HEK293 (cell line): Measurements from ENCODE around the gene CCDC112.

Source experiments
- CTCF ChIA-PET: fragments of 350-600 bp; formaldehyde crosslinking; extraction: SDS; loops from one replicate; lab custom pipeline; 2021; ENCODE audit warnings: antibody characterized with exemption; lab: Yijun Ruan, JAX
- POLR2A ChIA-PET: fragments of 300-600 bp; formaldehyde crosslinking; extraction: SDS; loops from one replicate; lab custom pipeline; 2020; ENCODE audit warnings: antibody characterized with exemption, inconsistent platforms; lab: Yijun Ruan, JAX
- H3K27ac ChIP-seq: fragments of 200-500 bp; sonication (Bioruptor generic); 2 replicates; pipeline ENCODE4 v1.5.1; 2014; ENCODE audit warnings: low read depth, low read length, control low read depth, inconsistent platforms; ENCODE audit errors: extremely low read depth
- H3K36me3 ChIP-seq, 2 experiments: fragments of 200-500 bp in 1 of 2; sonication (Bioruptor generic) in 1 of 2; 1 replicate in 1 of 2; 2 replicates in 1 of 2; pipeline ENCODE4 v1.5.1; 2014 to 2017; ENCODE audit warnings: inconsistent platforms in 2 of 2, low read length in 2 of 2; ENCODE audit not compliant: control insufficient read depth in 2 of 2, insufficient read depth in 1 of 2
- H3K4me1 ChIP-seq: fragments of 200-500 bp; sonication (Bioruptor generic); 2 replicates; pipeline ENCODE4 v1.5.1; 2014; ENCODE audit warnings: mild to moderate bottlenecking, low read length, inconsistent platforms; ENCODE audit not compliant: control insufficient read depth, insufficient read depth
- H3K4me3 ChIP-seq: 2 replicates; pipeline ENCODE4 v1.5.1; 2011; ENCODE audit warnings: low read depth, mild to moderate bottlenecking, control low read depth, low read length, moderate library complexity
- H3K9me3 ChIP-seq: fragments of 200-500 bp; sonication (Bioruptor generic); 2 replicates; pipeline ENCODE4 v1.5.1; 2014; ENCODE audit warnings: low read depth, low read length, inconsistent platforms; ENCODE audit not compliant: control insufficient read depth, insufficient read depth
- ATF2 ChIP-seq: fragments of 450-650 bp; formaldehyde crosslinking; IDR thresholded peaks from 2 replicates; pipeline ENCODE4 v1.5.1; 2016; ENCODE audit warnings: missing biosample characterization, missing genetic modification characterization, low read depth
- HOXA7 ChIP-seq: sonication (generic); formaldehyde crosslinking; IDR thresholded peaks from 2 replicates; pipeline ENCODE4 v1.8.1; 2022; ENCODE audit warnings: missing genetic modification reagents, borderline replicate concordance
- MYNN ChIP-seq: fragments of 450-650 bp; formaldehyde crosslinking; IDR thresholded peaks from 2 replicates; pipeline ENCODE4 v1.5.1; 2016; ENCODE audit warnings: missing biosample characterization, missing genetic modification characterization, borderline replicate concordance
- PRDM6 ChIP-seq: fragments of 450-650 bp; formaldehyde crosslinking; IDR thresholded peaks from 2 replicates; pipeline ENCODE4 v1.5.1; 2017; ENCODE audit warnings: missing biosample characterization, missing genetic modification characterization
- RBAK ChIP-seq: fragments of 450-650 bp; formaldehyde crosslinking; IDR thresholded peaks from 2 replicates; pipeline ENCODE4 v1.5.1; 2016; ENCODE audit warnings: missing biosample characterization, missing genetic modification characterization
- SETDB1 ChIP-seq: IDR thresholded peaks from one replicate; pipeline ENCODE4 v1.6.1; 2017; ENCODE audit warnings: mild to moderate bottlenecking, low read length, moderate library complexity, mixed read lengths; ENCODE audit not compliant: insufficient read length
- ZBTB21 ChIP-seq: fragments of 450-650 bp; formaldehyde crosslinking; IDR thresholded peaks from 2 replicates; pipeline ENCODE4 v1.5.1; 2017; ENCODE audit warnings: missing biosample characterization, missing genetic modification characterization
- ZNF174 ChIP-seq: fragments of 450-650 bp; formaldehyde crosslinking; IDR thresholded peaks from 2 replicates; pipeline ENCODE4 v1.5.0; 2017; ENCODE audit warnings: missing biosample characterization, mild to moderate bottlenecking, missing genetic modification characterization
- ZNF211 ChIP-seq: fragments of 450-650 bp; formaldehyde crosslinking; IDR thresholded peaks from 2 replicates; pipeline ENCODE4 v1.5.1; 2016; ENCODE audit warnings: low read depth, missing biosample characterization, missing genetic modification characterization
- ZNF214 ChIP-seq: fragments of 450-650 bp; formaldehyde crosslinking; IDR thresholded peaks from 2 replicates; pipeline ENCODE4 v1.5.1; 2017; ENCODE audit warnings: missing biosample characterization, mild to moderate bottlenecking, missing genetic modification characterization, borderline replicate concordance
- ZNF266 ChIP-seq: fragments of 450-650 bp; formaldehyde crosslinking; IDR thresholded peaks from 2 replicates; pipeline ENCODE4 v1.5.1; 2016; ENCODE audit warnings: missing biosample characterization, missing genetic modification characterization, low read depth
- ZNF354C ChIP-seq: fragments of 450-650 bp; formaldehyde crosslinking; IDR thresholded peaks from 2 replicates; pipeline ENCODE4 v1.5.1; 2016; ENCODE audit warnings: missing biosample characterization, missing genetic modification characterization, low read depth, borderline replicate concordance
- ZNF416 ChIP-seq: fragments of 450-650 bp; formaldehyde crosslinking; IDR thresholded peaks from 2 replicates; pipeline ENCODE4 v1.5.1; 2016; ENCODE audit warnings: missing biosample characterization, missing genetic modification characterization
- ZNF426 ChIP-seq: fragments of 450-650 bp; formaldehyde crosslinking; IDR thresholded peaks from 2 replicates; pipeline ENCODE4 v1.5.1; 2017; ENCODE audit warnings: missing biosample characterization, missing genetic modification characterization, mild to moderate bottlenecking, inconsistent platforms, moderate library complexity
- ZNF518A ChIP-seq: fragments of 450-650 bp; formaldehyde crosslinking; conservative IDR thresholded peaks from 2 replicates; pipeline ENCODE4 v1.5.1; 2016; ENCODE audit warnings: low read depth, missing biosample characterization, missing genetic modification characterization
- ZNF600 ChIP-seq: fragments of 450-650 bp; formaldehyde crosslinking; IDR thresholded peaks from 2 replicates; pipeline ENCODE4 v1.5.1; 2016; ENCODE audit warnings: missing biosample characterization, missing genetic modification characterization
- ZNF624 ChIP-seq: fragments of 450-650 bp; formaldehyde crosslinking; IDR thresholded peaks from 2 replicates; pipeline ENCODE4 v1.5.1; 2017; ENCODE audit warnings: missing biosample characterization, missing genetic modification characterization
- ZNF639 ChIP-seq: fragments of 450-650 bp; formaldehyde crosslinking; IDR thresholded peaks from 2 replicates; pipeline ENCODE4 v1.5.1; 2016; ENCODE audit warnings: missing biosample characterization, missing genetic modification characterization
- ZNF692 ChIP-seq: fragments of 450-650 bp; formaldehyde crosslinking; IDR thresholded peaks from 2 replicates; pipeline ENCODE4 v1.5.1; 2016; ENCODE audit warnings: missing biosample characterization, missing genetic modification characterization
- ZNF776 ChIP-seq: fragments of 450-650 bp; formaldehyde crosslinking; IDR thresholded peaks from 2 replicates; pipeline ENCODE4 v1.5.0; 2017; ENCODE audit warnings: missing biosample characterization, missing genetic modification characterization, borderline replicate concordance
- ZSCAN30 ChIP-seq: fragments of 450-650 bp; IDR thresholded peaks from 2 replicates; pipeline ENCODE4 v1.5.1; 2018; ENCODE audit warnings: missing biosample characterization, mild to moderate bottlenecking, missing genetic modification characterization, moderate library complexity

The CCDC112 gene

GRCh38 chr5:115342590-115343377 is 46.3 kb upstream of the CCDC112 start:
- CTCF ChIA-PET = interaction anchor here (0.7 kb wide), 1 partner anchor 46 kb away, joined by 3 read pairs; no protein-coding TSS in a partner anchor
- Histone ChIP-seq H3K9me3 (no peaks in the 10 kb centered on the region), H3K4me1 (no peaks in the 10 kb centered on the region), H3K36me3 (no peaks in the 10 kb centered on the region), H3K4me3 (no peak overlapping the region), H3K27ac (no peak overlapping the region)
- POLR2A ChIA-PET = no interaction called here
- TF ChIP-seq PRDM6 (tag by site-specific recombination) (0 out of 2 replicates have a peak, but pooled peaks have one; percentile 13), ZNF211 (no peak), ZNF426 (tag by site-specific recombination) (no peak)
- TF ChIP-seq, all 188 proteins: peak for 1

GRCh38 chr5:115341745-115342144 is 45.3 kb upstream of the CCDC112 start:
- CTCF ChIA-PET = no interaction called here
- POLR2A ChIA-PET = no interaction called here

More at GRCh38 chr5:115341745-115342144, 45.3 kb upstream of the CCDC112 start:
- H3K4me3 ChIP-seq = no peak overlapping the region
- no peaks in the 10 kb centered on the region for H3K36me3 ChIP-seq
- no peaks in the 10 kb centered on the region for H3K4me1 ChIP-seq
- TF ChIP-seq ZNF354C = no peak
- TF ChIP-seq ZNF266 (tag by site-specific recombination) = no peak
- no peak for TF ChIP-seq ZBTB21 (tag by site-specific recombination)
- no peak for TF ChIP-seq MYNN (tag by site-specific recombination)
- no peak for TF ChIP-seq HOXA7 (CRISPR knock-in tag)
- TF ChIP-seq ZNF776 (tag by site-specific recombination) = no peak
- no peak for TF ChIP-seq SETDB1
- no peak for TF ChIP-seq ZNF600
- no peak for TF ChIP-seq ZNF174 (tag by site-specific recombination)
- no peak for TF ChIP-seq ZNF416 (tag by site-specific recombination)
- no peak for TF ChIP-seq RBAK (tag by site-specific recombination)
- no peak for TF ChIP-seq ZNF214
- TF ChIP-seq ZSCAN30 (tag by site-specific recombination) = no peak
- TF ChIP-seq ZNF639 (tag by site-specific recombination) = no peak
- no peak for TF ChIP-seq ZNF624
- TF ChIP-seq ZNF518A = no peak
- TF ChIP-seq ATF2 (tag by site-specific recombination) = no peak
- no peak for TF ChIP-seq ZNF692
- no peak overlapping the region for H3K27ac ChIP-seq
- no peaks in the 10 kb centered on the region for H3K9me3 ChIP-seq
